ENCODE results near the gene TCL1B.

DNA sequence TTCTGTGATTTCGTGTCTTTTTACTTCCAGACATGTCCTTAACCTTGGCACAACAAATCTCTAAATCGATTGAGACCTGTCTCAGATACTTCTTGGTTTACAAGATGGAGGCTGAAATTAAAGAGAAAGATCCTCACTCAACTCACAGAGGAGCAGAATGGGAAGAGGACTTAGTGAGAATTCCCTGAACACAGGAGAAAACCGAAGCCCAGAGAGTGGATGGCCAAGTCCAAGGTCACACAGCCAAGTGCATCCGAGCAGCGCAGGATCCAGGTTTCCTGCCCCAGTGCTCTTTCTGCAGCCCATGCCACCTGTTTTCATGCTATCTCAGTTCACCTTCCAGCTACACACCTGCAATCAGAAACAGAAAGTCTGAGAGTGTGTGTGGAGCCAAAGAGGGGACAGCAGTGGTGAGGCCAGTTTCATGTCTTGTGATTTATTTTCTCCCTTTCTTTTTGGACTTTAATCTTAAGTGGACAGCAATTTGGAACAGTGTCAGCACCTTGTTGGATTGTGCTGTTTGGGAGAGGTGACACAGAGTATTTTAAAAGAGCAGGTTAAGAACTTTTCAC, 22.9 kb upstream of the TCL1B start:
- TF ChIP-seq POLR2A (IDR thresholded peaks at IDR 0.05) (no peak), CTCF (IDR thresholded peaks at IDR 0.05) (no peak), POLR2AphosphoS5 (IDR thresholded peaks at IDR 0.05; ENCODE audit: insufficient read depth in 1 of 2, low read depth in 1 of 2) (no peak)

Data from vagina (tissue), 2 donors.